Endothelial cell of umbilical vein (primary cell): ENCODE data around the gene PDE1C. TPM values are rescaled to one million over a fixed set of nuclear protein-coding genes. Genes with fewer than 3 reads are reported as not detected.

ENCODE experiments used
- BruUV-seq: library from RNA; stranded (reverse); fragments of 400-500 nt; replicated peaks from 2 replicates; lab custom pipeline; 2021; lab: Mats Ljungman, UMichigan
- CTCF ChIA-PET: fragments of 300-600, 350-600 bp; sonication (Branson Sonifier 250); formaldehyde crosslinking; loops from one replicate; lab custom pipeline; 2021; ENCODE audit warnings: antibody characterized with exemption, inconsistent platforms; lab: Charles Lee
- POLR2A ChIA-PET: fragments of 300-600, 350-600 bp; sonication (Branson Sonifier 250); formaldehyde crosslinking; loops from one replicate; lab custom pipeline; 2021; ENCODE audit warnings: antibody characterized with exemption, inconsistent platforms; lab: Charles Lee
- DNase-seq: peaks from one replicate; pipeline ENCODE4 v3.0.0-alpha.2; 2011; ENCODE audit warnings: low read depth, low spot score
- FAIRE-seq: peaks from 2 replicates; lab custom pipeline; 2011; peaks lifted over from hg19 to GRCh38; lab: Jason Lieb, UNC
- H2AFZ ChIP-seq: 2 replicates; pipeline ENCODE4 v1.6.0; 2012; ENCODE audit warnings: low read depth, low read length, control low read depth, inconsistent platforms
- H3K27ac ChIP-seq: 2 replicates; pipeline ENCODE4 v1.5.1; 2011; ENCODE audit warnings: low read depth, mild to moderate bottlenecking, control low read depth, low read length, moderate library complexity; ENCODE audit not compliant: insufficient read depth
- H3K27me3 ChIP-seq, 2 experiments: 2 replicates each; pipeline versions ENCODE4 v1.6.0 to v1.6.1; 2011; ENCODE audit warnings: low read length in 2 of 2, mixed read lengths in 1 of 2; ENCODE audit not compliant: control insufficient read depth in 2 of 2, insufficient read depth in 2 of 2
- H3K36me3 ChIP-seq, 2 experiments: 2 replicates in 1 of 2; 3 replicates in 1 of 2; pipeline ENCODE4 v1.5.1; 2011; ENCODE audit warnings: low read length in 2 of 2, mild to moderate bottlenecking in 1 of 2, moderate library complexity in 1 of 2; ENCODE audit not compliant: control insufficient read depth in 2 of 2, insufficient read depth in 2 of 2; ENCODE audit errors: extremely low read depth in 1 of 2
- H3K4me1 ChIP-seq: 3 replicates; pipeline ENCODE4 v1.5.1; 2011; ENCODE audit warnings: mild to moderate bottlenecking, low read length; ENCODE audit not compliant: control insufficient read depth, insufficient read depth; ENCODE audit errors: extremely low read depth
- H3K4me2 ChIP-seq: 2 replicates; pipeline ENCODE4 v1.6.1; 2011; ENCODE audit warnings: low read length, control low read depth, mixed read lengths; ENCODE audit not compliant: insufficient read depth
- H3K4me3 ChIP-seq, 3 experiments: fragments of 200-600 bp in 1 of 3; sonication (generic), shearing (Covaris generic) in 1 of 3; replicated peaks in 1 of 3; 2 replicates each; pipeline ENCODE4 v1.5.1; 2011 to 2016; ENCODE audit warnings: control low read depth in 3 of 3, low read length in 3 of 3, mild to moderate bottlenecking in 2 of 3, inconsistent platforms in 1 of 3, low read depth in 1 of 3, moderate library complexity in 1 of 3; ENCODE audit not compliant: insufficient read depth in 1 of 3
- H3K79me2 ChIP-seq: 2 replicates; pipeline ENCODE4 v1.6.0; 2012; ENCODE audit warnings: low read length, inconsistent platforms; ENCODE audit not compliant: control insufficient read depth, insufficient read depth
- H3K9ac ChIP-seq: replicated peaks from 2 replicates; pipeline ENCODE3; 2011; ENCODE audit warnings: low read length, control low read depth; ENCODE audit not compliant: insufficient read depth; ENCODE audit errors: extremely low read depth
- H3K9me1 ChIP-seq: replicated peaks from 3 replicates; pipeline ENCODE4 v1.6.0; 2011; ENCODE audit warnings: mild to moderate bottlenecking, low read length; ENCODE audit not compliant: control insufficient read depth, insufficient read depth; ENCODE audit errors: extremely low read depth
- H3K9me3 ChIP-seq: replicated peaks from 2 replicates; pipeline ENCODE4 v1.5.1; 2012; ENCODE audit warnings: low read length, inconsistent platforms; ENCODE audit not compliant: control insufficient read depth, insufficient read depth
- H4K20me1 ChIP-seq: replicated peaks from 2 replicates; pipeline ENCODE3; 2011; ENCODE audit warnings: mild to moderate bottlenecking, low read length; ENCODE audit not compliant: control insufficient read depth, insufficient read depth; ENCODE audit errors: extremely low read depth
- EZH2 ChIP-seq: IDR thresholded peaks from 2 replicates; pipeline ENCODE4 v1.6.1; 2012; ENCODE audit warnings: borderline replicate concordance, low read depth, mild to moderate bottlenecking, moderate library complexity, low read length, inconsistent platforms; ENCODE audit not compliant: severe bottlenecking
- FOS ChIP-seq: IDR thresholded peaks from 2 replicates; pipeline ENCODE4 v1.6.1; 2011; ENCODE audit warnings: mild to moderate bottlenecking, low read length, moderate library complexity, borderline replicate concordance; ENCODE audit not compliant: insufficient read depth
- GATA2 ChIP-seq: IDR thresholded peaks from 2 replicates; pipeline ENCODE4 v1.7.0; 2011; ENCODE audit warnings: low read depth, mild to moderate bottlenecking, moderate library complexity, mixed read lengths, low read length; ENCODE audit not compliant: insufficient read length, insufficient read depth
- JUN ChIP-seq: IDR thresholded peaks from 2 replicates; pipeline ENCODE4 v1.6.1; 2011; ENCODE audit warnings: borderline replicate concordance, low read depth; ENCODE audit not compliant: insufficient read length, insufficient read depth
- MYC ChIP-seq: IDR thresholded peaks from one replicate; pipeline ENCODE4 v1.6.1; 2011; ENCODE audit warnings: mild to moderate bottlenecking, low read depth, low read length
- POLR2A ChIP-seq: IDR thresholded peaks from 2 replicates; pipeline ENCODE4 v1.6.1; 2012; ENCODE audit warnings: low read depth, mild to moderate bottlenecking, control low read depth, low read length
- POLR2AphosphoS5 ChIP-seq: IDR thresholded peaks from 2 replicates; pipeline ENCODE4 v1.6.1; 2012; ENCODE audit warnings: low read depth, mild to moderate bottlenecking, control low read depth, low read length, moderate library complexity; ENCODE audit not compliant: insufficient read depth
- dilution Hi-C: fragments of 300-500 bp; cut with MboI; formaldehyde crosslinking; loops from one replicate; pipeline ENCODE4 v1.15.0; 2019; ENCODE audit warnings: low sequenced_read_pairs; ENCODE audit not compliant: extremely low pct_ligation_motif_present
- intact Hi-C: fragments of 100-400 bp; cut with micrococcal nuclease; formaldehyde crosslinking; loops from one replicate; pipeline ENCODE4 v1.10.0; 2022
- polyA plus RNA-seq, 4 experiments: library from polyadenylated mRNA; depleted of rRNA in 3 of 4; stranded (reverse) in 3 of 4; unstranded in 1 of 4; fragments of >200 nt; gene quantifications; 2 replicates each; pipeline versions ENCODE4 v1.2.1 to v1.2.3, GENCODE V29; 2011 to 2012; ENCODE audit warnings: missing spikeins in 1 of 4
- total RNA-seq: library from RNA; stranded (reverse); gene quantifications from 2 replicates; pipeline ENCODE4 v1.2.3, GENCODE V29; 2021
- TF ChIP-seq, protein P1 (sequence below), 2 donors: IDR thresholded peaks; 1 replicate in 1 of 2; 2 replicates in 1 of 2; pipeline ENCODE4 v1.5.1; 2011; ENCODE audit warnings: low read length in 2 of 2, mild to moderate bottlenecking in 2 of 2, moderate library complexity in 2 of 2, control low read depth in 1 of 2, inconsistent platforms in 1 of 2, low read depth in 1 of 2; ENCODE audit not compliant: insufficient read depth in 1 of 2; ENCODE audit errors: extremely low read depth in 1 of 2
- TF ChIP-seq, protein P2 (sequence below): IDR thresholded peaks from 2 replicates; pipeline ENCODE4 v1.6.1; 2011; ENCODE audit not compliant: insufficient read depth, insufficient read length

The PDE1C gene
- total and polyA plus RNA-seq, 2 donors (not counting 3 experiments of a cell fraction or from before 2014, with no cell fraction given), result 0.90 to 3.1 TPM

DNA sequence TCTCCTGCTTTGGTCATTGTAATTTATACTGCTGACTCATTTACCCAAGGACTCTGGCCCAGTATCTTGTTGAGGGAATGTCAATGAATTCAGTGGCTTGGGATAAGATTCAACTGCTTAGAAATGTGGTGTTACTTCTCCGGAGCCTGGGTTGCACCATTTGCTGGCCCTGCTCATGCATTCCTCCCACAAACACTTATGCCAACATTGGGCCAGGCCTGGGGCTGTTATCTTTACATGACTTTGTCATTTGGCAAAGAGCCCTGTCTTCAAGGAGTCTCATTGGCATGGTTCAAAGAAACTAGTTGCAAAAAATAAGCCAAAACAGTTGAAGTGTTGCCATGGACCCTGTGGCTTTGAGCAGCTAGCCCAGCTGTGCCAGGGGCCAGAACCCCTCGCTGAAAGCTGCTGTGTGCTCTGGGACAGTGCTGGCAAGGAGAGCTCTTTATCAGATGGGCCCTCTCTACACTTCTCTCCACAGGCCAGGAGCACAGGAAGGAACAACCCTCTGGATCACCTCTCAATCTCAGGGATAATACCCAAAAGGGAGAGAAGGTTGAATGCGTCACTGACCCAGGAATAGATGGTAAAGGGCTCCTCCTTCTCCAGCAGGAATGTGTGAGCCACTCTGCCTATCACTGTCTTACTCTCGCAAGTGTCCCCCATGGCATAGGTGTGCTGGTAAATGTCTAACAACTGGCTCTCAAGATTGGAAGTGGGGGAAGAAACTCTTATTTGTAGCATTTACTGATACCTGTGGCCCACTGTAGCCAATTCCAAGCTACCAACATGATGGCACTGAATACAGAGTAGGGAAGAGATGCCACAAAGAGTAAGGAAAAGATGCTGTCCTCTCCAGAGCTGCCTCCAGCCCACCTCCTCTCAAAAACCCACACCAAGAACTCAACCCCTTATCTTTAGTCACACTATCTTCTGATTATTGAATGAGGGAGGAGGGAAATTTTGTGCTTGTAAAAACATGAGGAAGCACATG, 23.5 kb upstream of the PDE1C start:
- no peaks in the 10 kb centered on the region for H3K9me3 ChIP-seq
- no peaks in the 10 kb centered on the region for H3K4me1 ChIP-seq
- H3K27me3 ChIP-seq, result no peaks in the 10 kb centered on the region
- TF ChIP-seq POLR2AphosphoS5 (no peak), GATA2 (no peak), POLR2A (no peak), JUN (no peak), FOS (no peak), EZH2 (no peak), MYC (no peak)
- TF ChIP-seq, protein P1, sequence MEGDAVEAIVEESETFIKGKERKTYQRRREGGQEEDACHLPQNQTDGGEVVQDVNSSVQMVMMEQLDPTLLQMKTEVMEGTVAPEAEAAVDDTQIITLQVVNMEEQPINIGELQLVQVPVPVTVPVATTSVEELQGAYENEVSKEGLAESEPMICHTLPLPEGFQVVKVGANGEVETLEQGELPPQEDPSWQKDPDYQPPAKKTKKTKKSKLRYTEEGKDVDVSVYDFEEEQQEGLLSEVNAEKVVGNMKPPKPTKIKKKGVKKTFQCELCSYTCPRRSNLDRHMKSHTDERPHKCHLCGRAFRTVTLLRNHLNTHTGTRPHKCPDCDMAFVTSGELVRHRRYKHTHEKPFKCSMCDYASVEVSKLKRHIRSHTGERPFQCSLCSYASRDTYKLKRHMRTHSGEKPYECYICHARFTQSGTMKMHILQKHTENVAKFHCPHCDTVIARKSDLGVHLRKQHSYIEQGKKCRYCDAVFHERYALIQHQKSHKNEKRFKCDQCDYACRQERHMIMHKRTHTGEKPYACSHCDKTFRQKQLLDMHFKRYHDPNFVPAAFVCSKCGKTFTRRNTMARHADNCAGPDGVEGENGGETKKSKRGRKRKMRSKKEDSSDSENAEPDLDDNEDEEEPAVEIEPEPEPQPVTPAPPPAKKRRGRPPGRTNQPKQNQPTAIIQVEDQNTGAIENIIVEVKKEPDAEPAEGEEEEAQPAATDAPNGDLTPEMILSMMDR (IDR thresholded peaks at IDR 0.05; ENCODE audit: extremely low read depth in 1 of 2, insufficient read depth in 1 of 2, low read depth in 1 of 2, low read length in 2 of 2), result no peak
- TF ChIP-seq, protein P2, sequence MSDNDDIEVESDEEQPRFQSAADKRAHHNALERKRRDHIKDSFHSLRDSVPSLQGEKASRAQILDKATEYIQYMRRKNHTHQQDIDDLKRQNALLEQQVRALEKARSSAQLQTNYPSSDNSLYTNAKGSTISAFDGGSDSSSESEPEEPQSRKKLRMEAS, result no peak
- ChIA-PET CTCF (interaction anchor here (0.7 kb wide), 1 partner anchor 37 kb away, joined by 3 read pairs; no protein-coding TSS in a partner anchor), POLR2A (no interaction called here)
- no peaks in the 10 kb centered on the region for H3K9me1 ChIP-seq
- dilution Hi-C loops, result no loop called here
- no peak for FAIRE-seq
- intact Hi-C loops, result no loop called here
- no peaks in the 10 kb centered on the region for H3K79me2 ChIP-seq
- no peak overlapping the region for H2AFZ ChIP-seq
- no peak overlapping the region for H3K4me3 ChIP-seq
- H3K27ac ChIP-seq, result no peak overlapping the region
- BruUV-seq, result no TSS peak
- no peak overlapping the region for H3K4me2 ChIP-seq
- H4K20me1 ChIP-seq, result no peaks in the 10 kb centered on the region
- DNase-seq, result no peak
- no peaks in the 10 kb centered on the region for H3K36me3 ChIP-seq
- no peak overlapping the region for H3K9ac ChIP-seq
